Body of pancreas (tissue), 4 donors: ENCODE results near the gene SLAMF7. TPM values are rescaled to one million over a fixed set of nuclear protein-coding genes. Genes with fewer than 3 reads are reported as not detected.

Experiments used
- ATAC-seq: fragments of 150-250 bp; one replicate; pipeline ENCODE4 v1.9.1; 2016
- DNase-seq, 4 donors: peaks; one replicate each; pipeline ENCODE4 v3.0.0-alpha.2; 2019
- H3K27ac ChIP-seq, 4 donors: fragments of 200-600 bp; sonication (generic); 1 replicate in 3 of 4; 2 replicates in 1 of 4; pipeline versions ENCODE4 v1.5.1 to v1.6.1; 2016 to 2019; ENCODE audit warnings: mild to moderate bottlenecking in 1 of 4, mixed read lengths in 1 of 4, moderate library complexity in 1 of 4
- H3K27me3 ChIP-seq, 2 donors: fragments of 200-600 bp; sonication (generic); one replicate each; pipeline ENCODE4 v1.6.0; 2016; ENCODE audit warnings: mild to moderate bottlenecking in 1 of 2
- H3K36me3 ChIP-seq, 2 donors: fragments of 200-600 bp; sonication (generic); replicated peaks in 1 of 2; 2 replicates each; pipeline ENCODE4 v1.5.1; 2016; ENCODE audit warnings: low read depth in 2 of 2; ENCODE audit not compliant: insufficient read depth in 1 of 2
- H3K4me1 ChIP-seq: fragments of 200-600 bp; sonication (generic); one replicate; pipeline ENCODE4 v1.6.0; 2016
- H3K4me3 ChIP-seq, 2 donors: fragments of 200-600 bp; sonication (generic); 1 replicate in 1 of 2; 2 replicates in 1 of 2; pipeline ENCODE4 v1.5.1; 2016 to 2019
- H3K9me3 ChIP-seq, 3 donors: fragments of 200-600 bp; sonication (generic); 1 replicate in 2 of 3; 2 replicates in 1 of 3; pipeline ENCODE4 v1.5.1; 2016
- CTCF ChIP-seq, 7 experiments: fragments of 450-650 bp in 4 of 7; fragments of 200-600 bp in 3 of 7; sonication (generic) in 3 of 7; IDR thresholded peaks; one replicate each; pipeline ENCODE4 v1.5.1; 2016 to 2019; ENCODE audit warnings: antibody characterized with exemption in 7 of 7
- POLR2A ChIP-seq, 3 donors: fragments of 450-650 bp; IDR thresholded peaks; one replicate each; pipeline ENCODE4 v1.6.1; 2016; ENCODE audit warnings: antibody characterized with exemption in 3 of 3, mild to moderate bottlenecking in 2 of 3
- WGBS, 2 donors: methylation state at CpG; one replicate each; pipeline ENCODE4 v1.1.5; 2017; 5-methylcytosine and 5-hydroxymethylcytosine counted together
- intact Hi-C: fragments of 100-400 bp; cut with DNase I; formaldehyde crosslinking; loops from one replicate; pipeline ENCODE4 v1.15.1; 2023
- total RNA-seq, 2 donors: library from RNA; depleted of rRNA; stranded (reverse); fragments of >200 nt; gene quantifications; one replicate each; pipeline ENCODE4 v1.1.0, GENCODE V29; 2016

The SLAMF7 gene
- total RNA-seq, 2 donors from 2014 or later, result 0.26 to 1.3 TPM

- H3K27ac ChIP-seq, result no peak overlapping the region
- H3K27me3 ChIP-seq, result no peaks in the 10 kb centered on the region
- intact Hi-C loops, result no loop called here
- no peaks in the 10 kb centered on the region for H3K4me1 ChIP-seq
- H3K9me3 ChIP-seq, result no peaks in the 10 kb centered on the region
- DNase-seq (no peak), ATAC-seq (no peak)
- WGBS, 2 donors, result 47 to 49% methylated on average over 4 of the region's 4 CpGs
- TF ChIP-seq POLR2A (IDR thresholded peaks at IDR 0.05) (no peak), CTCF (IDR thresholded peaks at IDR 0.05) (no peak)
- H3K4me3 ChIP-seq, result no peak overlapping the region
- no peaks in the 10 kb centered on the region for H3K36me3 ChIP-seq
Measured at GRCh38 chr1:160800645-160801408, 61.8 kb downstream of the SLAMF7 start.

- TF ChIP-seq POLR2A (IDR thresholded peaks at IDR 0.05) (no peak), CTCF (IDR thresholded peaks at IDR 0.05) (no peak)
- intact Hi-C loops, result no loop called here
- ATAC-seq, result no peak
Measured at GRCh38 chr1:160801836-160802580, 63.0 kb downstream of the SLAMF7 start.

More at GRCh38 chr1:160801836-160802580, 63.0 kb downstream of the SLAMF7 start:
- Histone ChIP-seq H3K27ac (no peak overlapping the region), H3K27me3 (no peaks in the 10 kb centered on the region), H3K4me1 (no peaks in the 10 kb centered on the region), H3K4me3 (no peak overlapping the region), H3K36me3 (no peaks in the 10 kb centered on the region), H3K9me3 (no peaks in the 10 kb centered on the region)
- no peak for DNase-seq
- WGBS, 2 donors, result 92% methylated on average over 19 to 34 of the region's 43 CpGs

Other genes with a start within 250 kb of the SLAMF7 start
- under 1 TPM; 0.52 to 0.99 TPM for gene SLAMF6, start 216.0 kb upstream of the SLAMF7 start, total RNA-seq
- 1 to 10 TPM; 3.0 to 7.0 TPM for gene CD84, start 159.8 kb upstream of the SLAMF7 start, total RNA-seq
- gene SLAMF1, start 92.2 kb upstream of the SLAMF7 start, total RNA-seq, result not detected
- gene CD48, start 27.4 kb upstream of the SLAMF7 start, total RNA-seq, result 1 to 10 TPM; 2.3 to 5.7 TPM
- 1 to 10 TPM in 1 of 2 donors, under 1 TPM in 1; 0.33 to 1.6 TPM for gene LY9, start 56.9 kb downstream of the SLAMF7 start, total RNA-seq
- 1 to 10 TPM in 1 of 2 donors, under 1 TPM in 1; 0.33 to 1.8 TPM for gene CD244, start 123.6 kb downstream of the SLAMF7 start, total RNA-seq
- 1 to 10 TPM; 5.9 to 8.6 TPM for gene ITLN1, start 145.9 kb downstream of the SLAMF7 start, total RNA-seq
- gene ITLN2, start 215.6 kb downstream of the SLAMF7 start, total RNA-seq, result not detected